ENCODE measurements around the gene TTC28.
"Not testable (repeated sequence)": the region's sequence is repeated elsewhere in the genome, so short reads cannot be mapped to it uniquely, and the experiment has no call there.

The TTC28 gene

GRCh38 chr22:28223826-28224225, 455.8 kb downstream of the TTC28 start:
- no peak for DNase-seq (ENCODE audit: low spot score)

GRCh38 chr22:28222976-28223745, 456.5 kb downstream of the TTC28 start:
- DNase-seq (ENCODE audit: low spot score), result peak; percentile 37

DNA sequence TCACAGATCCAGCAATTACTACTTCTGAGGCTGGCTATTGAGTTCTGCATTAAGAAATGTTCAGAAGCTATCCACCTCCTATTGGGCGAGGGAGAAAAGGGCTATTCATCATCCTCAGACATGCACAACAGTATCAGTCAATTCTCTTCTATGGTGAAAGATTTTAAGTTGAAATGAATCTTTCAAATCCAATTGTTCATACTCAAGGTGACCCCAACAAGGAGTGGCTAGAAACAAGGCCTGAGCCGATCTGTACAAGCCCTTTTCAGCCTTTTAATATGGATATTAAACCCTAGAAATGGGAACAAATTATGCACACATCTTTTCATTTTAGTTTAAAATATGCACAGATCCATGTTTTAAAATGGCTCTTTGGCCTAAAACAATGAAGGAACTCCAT, 457.1 kb downstream of the TTC28 start:
- DNase-seq (ENCODE audit: low spot score), result no peak

- DNase-seq (ENCODE audit: low spot score), result no peak
Measured at GRCh38 chr22:28222052-28222451, 457.6 kb downstream of the TTC28 start.

- no peak for DNase-seq (ENCODE audit: low spot score)
Measured at GRCh38 chr22:28220626-28221363, 458.8 kb downstream of the TTC28 start.

GRCh38 chr22:28217277-28217676, 462.4 kb downstream of the TTC28 start:
- DNase-seq (ENCODE audit: low spot score), result no peak

GRCh38 chr22:28214750-28215149, 464.9 kb downstream of the TTC28 start:
- not testable (repeated sequence) for DNase-seq (ENCODE audit: low spot score)

GRCh38 chr22:28209457-28209856, 470.2 kb downstream of the TTC28 start:
- not testable (repeated sequence) for DNase-seq (ENCODE audit: low spot score)

- no peak for DNase-seq (ENCODE audit: low spot score)
Measured at GRCh38 chr22:28208787-28209186, 470.9 kb downstream of the TTC28 start.

DNA sequence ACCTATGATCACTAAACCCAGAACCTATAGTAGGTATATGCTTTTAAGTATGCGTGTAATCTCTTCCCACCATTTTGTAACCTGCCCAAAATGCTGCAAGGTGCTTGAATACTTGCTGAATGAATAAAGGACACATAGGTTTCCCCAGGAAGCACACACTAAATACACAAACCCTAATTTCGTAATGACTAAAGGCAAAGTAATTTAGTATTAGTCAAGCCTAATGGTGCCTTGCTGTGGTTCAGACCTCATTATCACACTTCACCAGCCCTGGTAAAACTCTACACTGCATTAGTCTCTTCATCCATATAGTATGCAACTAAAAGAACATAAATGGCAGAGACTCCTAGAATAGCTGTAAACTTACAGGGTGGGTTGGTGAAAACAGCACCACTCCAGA, 471.6 kb downstream of the TTC28 start:
- DNase-seq (ENCODE audit: low spot score), result no peak

GRCh38 chr22:28207281-28208030, 472.2 kb downstream of the TTC28 start:
- DNase-seq (ENCODE audit: low spot score), result peak; percentile 12

DNA sequence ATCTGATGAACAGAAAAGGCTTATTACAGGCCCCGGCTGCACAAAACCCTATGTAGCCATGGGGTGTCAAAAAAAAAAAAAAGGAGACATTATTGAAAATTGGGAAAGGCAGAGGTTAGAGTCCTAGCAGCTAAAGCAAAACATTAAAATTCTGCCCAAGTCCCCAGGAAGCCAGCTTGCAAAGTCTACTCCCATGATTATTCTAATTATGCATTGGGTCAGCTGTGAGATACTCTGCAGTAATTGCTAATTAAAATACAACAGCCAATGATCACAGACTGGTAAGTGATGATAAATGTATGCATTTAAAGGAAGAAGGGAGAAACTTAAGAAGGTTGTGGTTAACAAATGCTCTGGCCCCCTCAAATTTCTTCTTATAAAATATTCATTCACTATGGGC, 473.7 kb downstream of the TTC28 start:
- no peak for DNase-seq (ENCODE audit: low spot score)

- no peak for DNase-seq (ENCODE audit: low spot score)
Measured at GRCh38 chr22:28204382-28204781, 475.3 kb downstream of the TTC28 start.

GRCh38 chr22:28203286-28203685, 476.4 kb downstream of the TTC28 start:
- DNase-seq (ENCODE audit: low spot score), result no peak

DNA sequence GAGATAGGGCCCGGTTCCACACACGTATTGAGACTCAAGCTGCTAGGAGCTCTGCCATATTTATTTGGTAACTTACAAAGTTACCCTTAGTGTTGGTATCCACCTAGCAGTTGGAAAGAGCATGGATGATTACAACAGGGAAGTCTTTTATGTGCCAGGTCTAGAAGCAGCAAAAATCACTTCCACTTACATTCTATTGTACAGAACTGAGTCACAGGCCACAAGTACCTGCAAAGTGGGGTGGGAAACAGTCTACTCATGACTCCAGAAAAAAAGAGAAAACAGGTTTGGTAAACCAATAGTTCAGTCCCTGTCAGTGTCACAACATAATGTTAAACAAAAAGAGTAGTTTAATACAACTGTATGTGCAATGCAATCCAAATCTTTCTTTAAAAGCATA, 480.9 kb downstream of the TTC28 start:
- DNase-seq (ENCODE audit: low spot score), result no peak

DNA sequence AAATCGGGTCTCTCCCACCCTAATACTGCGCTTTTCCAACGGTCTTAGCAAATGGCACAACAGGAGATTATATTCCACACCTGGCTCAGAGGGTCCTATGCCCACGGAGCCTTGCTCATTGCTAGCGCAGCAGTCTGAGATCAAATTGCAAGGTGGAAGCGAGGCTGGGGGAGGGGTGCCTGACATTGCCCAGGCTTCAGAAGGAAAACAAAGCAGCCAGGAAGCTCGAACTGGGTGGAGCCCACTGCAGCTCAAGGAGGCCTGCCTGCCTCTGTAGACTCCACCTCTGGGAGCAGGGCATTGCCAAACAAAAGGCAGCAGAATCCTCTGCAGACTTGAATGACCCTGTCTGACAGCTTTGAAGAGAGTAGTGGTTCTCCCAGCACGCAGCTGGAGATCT, 488.1 kb downstream of the TTC28 start:
- not testable (repeated sequence) for DNase-seq (ENCODE audit: low spot score)

DNA sequence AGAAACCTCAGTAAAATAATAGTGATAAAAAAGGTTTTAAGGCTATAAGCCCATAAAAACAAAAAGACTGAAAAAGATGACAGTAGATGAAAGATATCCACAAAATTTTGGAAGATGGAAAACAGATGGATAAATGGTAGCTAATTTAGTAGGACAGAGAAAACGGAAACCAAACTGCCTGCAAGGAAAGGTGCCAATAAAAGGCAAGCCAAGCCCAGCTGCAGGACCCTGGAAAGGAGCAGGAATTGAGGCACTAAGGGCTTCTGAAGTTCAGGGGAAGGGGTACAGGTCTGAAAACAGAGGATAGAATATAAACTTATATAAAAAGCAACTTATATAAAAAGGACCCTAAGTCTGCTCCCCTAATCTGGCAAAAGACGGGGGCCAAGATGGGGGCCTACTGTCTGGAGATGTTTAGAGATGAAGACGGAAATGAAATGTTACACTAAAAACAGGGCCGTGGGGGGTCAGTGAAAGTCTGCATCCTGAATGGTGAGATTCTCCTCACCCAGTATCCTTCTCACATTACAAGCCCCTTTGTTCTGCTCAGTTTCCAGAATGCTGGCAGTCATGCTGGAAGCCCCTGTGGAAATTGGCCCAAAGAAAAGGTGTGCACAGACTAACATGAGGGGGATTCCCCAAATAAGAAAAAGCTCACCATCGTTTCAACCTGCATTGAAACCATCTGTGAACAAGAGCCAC, 491.3 kb downstream of the TTC28 start:
- no peak for DNase-seq (ENCODE audit: low spot score)

- no peak for DNase-seq (ENCODE audit: low spot score)
Measured at GRCh38 chr22:28187612-28188011, 492.0 kb downstream of the TTC28 start.

DNA sequence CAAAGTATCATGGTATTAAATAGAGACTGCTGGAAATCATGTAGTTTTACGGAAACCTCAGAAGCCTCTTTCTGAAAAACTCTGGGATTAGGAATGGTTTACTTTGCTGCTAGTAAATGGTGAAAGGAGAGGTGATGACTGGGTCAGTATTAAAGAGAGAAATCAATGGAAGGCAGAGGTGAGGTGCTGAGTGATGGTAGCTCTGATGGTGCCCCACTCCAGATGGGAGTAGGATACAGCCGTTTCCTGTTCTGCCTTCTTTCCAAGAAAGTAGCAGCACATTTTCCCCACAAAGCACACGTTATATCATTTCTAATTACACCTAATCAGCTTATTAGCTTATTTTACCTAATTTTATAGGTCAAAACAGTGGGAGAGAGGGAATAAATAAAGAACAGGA, 493.0 kb downstream of the TTC28 start:
- DNase-seq (ENCODE audit: low spot score), result no peak

DNA sequence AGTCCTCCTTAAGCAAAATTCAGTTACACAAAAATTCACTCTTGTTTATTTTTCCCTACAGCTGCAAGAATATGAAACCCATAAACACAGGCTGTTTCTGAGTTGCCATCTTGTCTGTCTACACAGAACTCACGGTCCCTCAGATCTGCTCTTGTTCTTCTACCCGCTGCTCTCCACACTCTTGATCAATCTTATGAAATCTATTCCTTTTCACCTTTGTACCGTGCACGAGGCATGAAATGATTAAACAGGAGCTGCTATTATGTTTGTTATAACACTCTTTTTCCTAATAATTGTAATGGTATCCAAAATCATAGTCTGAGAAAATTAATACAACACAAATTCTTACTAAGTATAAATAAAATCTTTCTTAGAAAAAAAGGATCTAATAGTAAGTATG, 494.5 kb downstream of the TTC28 start:
- no peak for DNase-seq (ENCODE audit: low spot score)

GRCh38 chr22:28183078-28183860, 496.4 kb downstream of the TTC28 start:
- DNase-seq (ENCODE audit: low spot score), result no peak

All from AG08396 (cell line).